Adrenal gland (tissue), 19 donors: ENCODE results near the gene PLAAT5. TPM values are rescaled to one million over a fixed set of nuclear protein-coding genes. Genes with fewer than 3 reads are reported as not detected.
A peak's percentile ranks its signal among the peaks of the same experiment; 100 is the strongest.

Experiments used
- DNase-seq, 7 donors: peaks; one replicate each; pipeline ENCODE4 v3.0.0-alpha.2; 2019 to 2020
- H3K27ac ChIP-seq, 5 donors: fragments of 200-600 bp; sonication (generic) in 4 of 5; 1 replicate in 3 of 5; 2 replicates in 2 of 5; pipeline versions ENCODE4 v1.5.1 to v1.8.0; 2016 to 2020; ENCODE audit warnings: mild to moderate bottlenecking in 1 of 5
- H3K27me3 ChIP-seq: fragments of 200-600 bp; 2 replicates; pipeline ENCODE4 v1.8.0; 2021
- H3K36me3 ChIP-seq, 2 donors: fragments of 200-600 bp; replicated peaks in 1 of 2; 1 replicate in 1 of 2; 2 replicates in 1 of 2; pipeline versions ENCODE4 v1.5.1 to v1.8.0; 2018 to 2022
- H3K4me1 ChIP-seq, 2 donors: fragments of 200-600 bp; replicated peaks in 1 of 2; 1 replicate in 1 of 2; 2 replicates in 1 of 2; pipeline versions ENCODE4 v1.5.1 to v1.8.0; 2018 to 2021
- H3K4me3 ChIP-seq, 4 donors: fragments of 200-600 bp; sonication (generic) in 3 of 4; one replicate each; pipeline ENCODE4 v1.5.1; 2016 to 2018
- H3K9me3 ChIP-seq, 3 donors: fragments of 200-600 bp; sonication (generic) in 1 of 3; replicated peaks in 1 of 3; 1 replicate in 2 of 3; 2 replicates in 1 of 3; pipeline versions ENCODE4 v1.5.1 to v1.8.0; 2016 to 2021
- CTCF ChIP-seq, 6 experiments: fragments of 450-650 bp in 4 of 6; fragments of 200-600 bp in 2 of 6; sonication (generic) in 1 of 6; IDR thresholded peaks; 1 replicate in 5 of 6; 2 replicates in 1 of 6; pipeline versions ENCODE4 v1.5.1 to v1.8.0; 2016 to 2021; ENCODE audit warnings: antibody characterized with exemption in 6 of 6, mild to moderate bottlenecking in 2 of 6, moderate library complexity in 1 of 6
- POLR2A ChIP-seq, 2 donors: fragments of 450-650 bp; IDR thresholded peaks; one replicate each; pipeline ENCODE4 v1.6.1; 2017; ENCODE audit warnings: antibody characterized with exemption in 2 of 2, mild to moderate bottlenecking in 2 of 2, moderate library complexity in 1 of 2
- WGBS, 4 donors: extraction: QIAGEN DNeasy Blood & Tissue Kit in 2 of 4; methylation state at CpG; one replicate each; pipeline versions ENCODE4 v1.1.5 to v1.1.7; 2013 to 2017; 5-methylcytosine and 5-hydroxymethylcytosine counted together
- intact Hi-C, 2 donors: fragments of 100-400 bp; cut with DNase I; formaldehyde crosslinking; loops; one replicate each; pipeline versions ENCODE4 v1.14.1 to v1.15.0; 2022 to 2023
- long read RNA-seq, 10 donors: library from polyadenylated mRNA in 3 of 10; unstranded in 2 of 10; stranded (forward) in 1 of 10; transcript quantifications; one replicate each; pipeline ENCODE4 v2.0.0 and lab custom pipeline, GENCODE V29; 2021 to 2026
- polyA plus RNA-seq, 3 donors: library from polyadenylated mRNA; stranded (reverse); fragments of 200-250 nt in 2 of 3; fragments of 350-450 nt in 1 of 3; fragmentation: Illumina TruSeq in 1 of 3; extraction: RNeasy Lipid Tissue Mini Kit (QIAGEN cat#74804) in 1 of 3; gene quantifications; one replicate each; pipeline ENCODE4 v1.2.3, GENCODE V29; 2013 to 2014
- total RNA-seq, 9 donors: library from RNA; depleted of rRNA in 4 of 9; stranded (reverse); fragments of >200 nt in 4 of 9; fragments of 120-200 nt in 1 of 9; fragmentation: NEBNext Ultra II Directional in 1 of 9; extraction: Animal tissue kit (Norgen Biotek cat#: 25700) in 1 of 9; gene quantifications; one replicate each; pipeline versions ENCODE4 v1.1.0 to v1.2.4, GENCODE V29; 2013 to 2023
- donor health status: healthy with polysubstance abuse.
- donor health status: Bipolar disorder and iron deficiency.
- donor health status: DM: yes; HTN: yes; CAD: no.
- donor health status: DM: no; HTN: no; CAD: no.
- donor health status: DM: no; HTN: no; CAD: no.
- donor health status: DM: yes; HTN: yes; CAD: no.

Gene PLAAT5, protein sequence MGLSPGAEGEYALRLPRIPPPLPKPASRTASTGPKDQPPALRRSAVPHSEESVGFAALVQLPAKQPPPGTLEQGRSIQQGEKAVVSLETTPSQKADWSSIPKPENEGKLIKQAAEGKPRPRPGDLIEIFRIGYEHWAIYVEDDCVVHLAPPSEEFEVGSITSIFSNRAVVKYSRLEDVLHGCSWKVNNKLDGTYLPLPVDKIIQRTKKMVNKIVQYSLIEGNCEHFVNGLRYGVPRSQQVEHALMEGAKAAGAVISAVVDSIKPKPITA
- total RNA-seq (1 to 10 TPM in 4 of 9 donors, under 1 TPM in 3, not detected in 2; 0.69 to 7.9 (median 1.0) TPM), polyA plus RNA-seq (1 to 10 TPM in 2 of 3 donors, under 1 TPM in 1; 0.64 to 8.1 (median 2.0) TPM)
- long read RNA-seq, donor 1, partial matches to known transcripts: 0 of 1 reads
- long read RNA-seq, donor 1, other reads (novel, unspliced or antisense): 0 of 1 reads
- long read RNA-seq, donor 2, partial matches to known transcripts: 0 of 1 reads
- long read RNA-seq, donor 2, other reads (novel, unspliced or antisense): 0 of 1 reads
- long read RNA-seq, donor 3, partial matches to known transcripts: 0 of 2 reads
- long read RNA-seq, donor 3, other reads (novel, unspliced or antisense): 0 of 2 reads
- long read RNA-seq, donor 4: 0 reads
- long read RNA-seq, donor 5, partial matches to known transcripts: 0 of 3 reads
- long read RNA-seq, donor 5, other reads (novel, unspliced or antisense): 3 of 3 reads
- long read RNA-seq, donor 6: 0 reads
- long read RNA-seq, donor 7: 0 reads
- long read RNA-seq, donor 8: 0 reads
- long read RNA-seq, donor 9: 0 reads
- long read RNA-seq, donor 10: 0 reads

- H3K4me3 ChIP-seq: peak within 1 kb of the TSS in 3 of 4 donors; percentile 18 to 50 (median 32)
- no peaks in the 10 kb centered on the region for H3K27me3 ChIP-seq
- DNase-seq: peak in 2 of 7 donors; percentile 20 to 23
- intact Hi-C loops: no loop called here
- no peaks in the 10 kb centered on the region for H3K9me3 ChIP-seq
- WGBS, 4 donors: 15 to 28% (median 20%) methylated on average over 31 to 60 of the region's 60 CpGs
- TF ChIP-seq POLR2A (IDR thresholded peaks at IDR 0.05): no peak
- TF ChIP-seq CTCF (IDR thresholded peaks at IDR 0.05): no peak
- H3K4me1 ChIP-seq: peaks cover 12 to 28% of the 10 kb centered on the region in 2 donors
- H3K36me3 ChIP-seq: no peaks in the 10 kb centered on the region
- H3K27ac ChIP-seq: peak within 1 kb of the TSS in 2 of 5 donors; percentile 29 to 38
Observed at GRCh38 chr11:63490551-63491239, at the start of gene PLAAT5. PLAAT5 (minus strand) TSS chr11:63491167; CDS start chr11:63491034, 133 bp downstream.

GRCh38 chr11:63537293-63538101 lies 46.5 kb upstream of the PLAAT5 start:
- 37 to 54% (median 51%) methylated on average over 7 to 8 of the region's 8 CpGs for WGBS, 4 donors
- peaks cover 0 to 30% of the 10 kb centered on the region in 2 donors for H3K4me1 ChIP-seq
- no peaks in the 10 kb centered on the region for H3K36me3 ChIP-seq
- peak overlapping the region in 2 of 4 donors; percentile 12 to 52 for H3K4me3 ChIP-seq
- no peaks in the 10 kb centered on the region for H3K9me3 ChIP-seq
- intact Hi-C loops: no loop called here
- H3K27ac ChIP-seq: peak overlapping the region in 4 of 5 donors; percentile 21 to 84 (median 66)
- no peaks in the 10 kb centered on the region for H3K27me3 ChIP-seq
- DNase-seq: peak in 6 of 7 donors; percentile 48 to 81 (median 66)
- no peak for TF ChIP-seq CTCF (IDR thresholded peaks at IDR 0.05)
- no peak for TF ChIP-seq POLR2A (IDR thresholded peaks at IDR 0.05)

DNA sequence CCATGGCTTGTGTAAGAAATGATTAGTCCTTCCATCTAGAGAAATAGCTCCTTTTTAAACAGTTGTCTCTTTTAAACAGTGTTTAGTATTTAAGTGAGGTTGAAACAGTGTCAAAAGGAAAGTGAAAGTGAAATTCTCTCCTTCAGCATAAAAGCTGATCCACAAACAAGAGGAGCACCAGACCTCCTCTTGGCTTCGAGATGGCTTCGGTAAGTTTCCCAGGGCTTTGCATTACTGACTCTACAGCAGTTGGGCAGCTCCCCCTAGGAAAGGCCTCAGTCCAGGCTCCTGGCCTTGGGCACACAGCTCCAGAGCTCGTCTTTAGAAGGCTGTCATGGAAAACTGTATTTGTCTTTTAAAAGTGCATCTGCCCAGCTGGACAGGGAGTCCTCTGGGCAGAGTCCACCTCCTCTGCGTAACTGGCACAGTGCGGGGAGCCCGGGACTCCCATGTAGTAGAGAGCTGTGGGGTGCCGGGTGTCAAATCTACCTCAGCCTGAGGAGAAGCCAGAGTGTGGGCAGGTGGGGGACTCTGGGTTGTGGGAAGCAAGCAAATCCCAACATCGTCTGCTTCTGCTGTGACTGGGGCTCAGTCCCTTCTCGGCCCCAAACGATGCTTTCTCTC lies 45.8 kb upstream of the PLAAT5 start, which contains the start of gene PLAAT4:
Gene PLAAT4 (plus strand): TSS at position 140 of the 624 bp plus-strand sequence. CDS start 61 bp downstream, at position 201.
- Histone ChIP-seq H3K9me3 (no peaks in the 10 kb centered on the region), H3K27ac (peak within 1 kb of the TSS in 4 of 5 donors; percentile 21 to 84 (median 66)), H3K4me3 (peak within 1 kb of the TSS in 3 of 4 donors; percentile 12 to 52 (median 14)), H3K4me1 (peaks cover 0 to 30% of the 10 kb centered on the region in 2 donors), H3K27me3 (no peaks in the 10 kb centered on the region), H3K36me3 (no peaks in the 10 kb centered on the region)
- WGBS, 4 donors: 29 to 40% (median 34%) methylated on average over 9 to 10 of the region's 10 CpGs
- intact Hi-C loops: no loop called here
- DNase-seq: peak; percentile 34 to 73 (median 55)
- TF ChIP-seq CTCF (IDR thresholded peaks at IDR 0.05): no peak
- TF ChIP-seq POLR2A (IDR thresholded peaks at IDR 0.05): no peak
